Mucosa of stomach (tissue), 1 donor: ENCODE data around the gene AARS2.

ENCODE experiments used
- H3K27me3 ChIP-seq: one replicate; pipeline ENCODE4 v1.7.0; 2013; ENCODE audit warnings: mild to moderate bottlenecking, low read length; ENCODE audit not compliant: control insufficient read depth, insufficient read depth
- H3K36me3 ChIP-seq: one replicate; pipeline ENCODE4 v1.7.0; 2013; ENCODE audit warnings: low read length; ENCODE audit not compliant: control insufficient read depth, insufficient read depth
- H3K4me1 ChIP-seq: one replicate; pipeline ENCODE4 v1.7.0; 2013; ENCODE audit warnings: mild to moderate bottlenecking, low read length; ENCODE audit not compliant: control insufficient read depth, insufficient read depth
- H3K4me3 ChIP-seq: one replicate; pipeline ENCODE4 v1.7.0; 2013; ENCODE audit warnings: low read length
- H3K9ac ChIP-seq: one replicate; pipeline ENCODE4 v1.7.0; 2013; ENCODE audit warnings: mild to moderate bottlenecking, low read length, moderate library complexity
- H3K9me3 ChIP-seq: one replicate; pipeline ENCODE4 v1.7.0; 2013; ENCODE audit warnings: mild to moderate bottlenecking, low read length, moderate library complexity; ENCODE audit not compliant: control insufficient read depth
- donor health status: Pancreatic carcinoma.

Gene AARS2

DNA sequence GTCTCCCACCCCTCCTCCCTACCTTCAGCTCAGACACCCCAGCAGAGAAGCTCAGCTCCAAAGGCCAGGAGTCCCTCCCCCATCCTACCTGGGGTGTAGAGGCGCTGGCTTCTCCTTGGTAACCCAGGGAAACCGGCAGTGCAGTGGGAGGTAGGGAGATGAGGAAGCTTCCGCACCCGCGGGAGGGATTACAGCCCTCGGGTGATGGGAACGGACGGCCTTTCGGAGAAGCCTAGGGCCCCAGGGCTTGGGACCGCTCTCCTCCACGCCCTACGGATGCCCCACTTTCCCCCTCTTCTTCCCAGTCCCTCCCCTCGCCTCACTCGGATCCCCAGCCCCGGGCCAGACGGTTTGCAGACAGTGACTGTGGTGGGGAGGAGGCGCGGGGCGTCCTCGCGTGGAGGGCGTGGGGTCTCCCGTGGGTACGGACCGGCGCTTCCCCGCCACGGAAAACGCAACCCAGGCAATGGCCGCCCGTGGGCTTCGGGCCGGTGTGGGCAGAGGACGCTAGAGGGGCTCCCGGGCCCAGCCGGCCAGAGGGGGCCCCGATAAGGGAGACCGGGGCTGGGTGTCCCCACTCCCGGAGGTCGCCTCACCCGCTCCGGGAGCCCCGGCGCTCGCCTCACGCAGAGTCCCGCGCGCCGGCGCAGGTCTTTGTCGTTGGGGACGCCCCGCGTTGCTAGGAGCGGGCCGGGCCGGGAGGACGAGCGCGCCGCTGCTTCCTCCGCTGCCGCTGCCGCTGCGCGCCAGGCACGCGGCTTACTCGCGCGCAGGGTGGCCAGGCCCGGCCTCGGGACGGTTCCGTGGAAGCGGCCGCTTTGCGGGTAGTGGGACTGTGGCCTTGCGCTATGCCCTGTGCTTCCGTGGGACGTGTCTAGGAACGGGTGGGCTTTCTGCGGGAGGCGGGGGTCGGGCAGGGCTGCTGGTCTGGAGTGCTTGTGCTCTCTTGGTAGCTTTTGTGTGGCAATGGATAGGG is 15.8 kb downstream of the AARS2 start:
- Histone ChIP-seq H3K9ac (no peak overlapping the region), H3K36me3 (peaks cover 7% of the 10 kb centered on the region), H3K9me3 (no peaks in the 10 kb centered on the region), H3K4me3 (no peak overlapping the region), H3K4me1 (peaks cover 5% of the 10 kb centered on the region), H3K27me3 (peaks cover 40% of the 10 kb centered on the region)

DNA sequence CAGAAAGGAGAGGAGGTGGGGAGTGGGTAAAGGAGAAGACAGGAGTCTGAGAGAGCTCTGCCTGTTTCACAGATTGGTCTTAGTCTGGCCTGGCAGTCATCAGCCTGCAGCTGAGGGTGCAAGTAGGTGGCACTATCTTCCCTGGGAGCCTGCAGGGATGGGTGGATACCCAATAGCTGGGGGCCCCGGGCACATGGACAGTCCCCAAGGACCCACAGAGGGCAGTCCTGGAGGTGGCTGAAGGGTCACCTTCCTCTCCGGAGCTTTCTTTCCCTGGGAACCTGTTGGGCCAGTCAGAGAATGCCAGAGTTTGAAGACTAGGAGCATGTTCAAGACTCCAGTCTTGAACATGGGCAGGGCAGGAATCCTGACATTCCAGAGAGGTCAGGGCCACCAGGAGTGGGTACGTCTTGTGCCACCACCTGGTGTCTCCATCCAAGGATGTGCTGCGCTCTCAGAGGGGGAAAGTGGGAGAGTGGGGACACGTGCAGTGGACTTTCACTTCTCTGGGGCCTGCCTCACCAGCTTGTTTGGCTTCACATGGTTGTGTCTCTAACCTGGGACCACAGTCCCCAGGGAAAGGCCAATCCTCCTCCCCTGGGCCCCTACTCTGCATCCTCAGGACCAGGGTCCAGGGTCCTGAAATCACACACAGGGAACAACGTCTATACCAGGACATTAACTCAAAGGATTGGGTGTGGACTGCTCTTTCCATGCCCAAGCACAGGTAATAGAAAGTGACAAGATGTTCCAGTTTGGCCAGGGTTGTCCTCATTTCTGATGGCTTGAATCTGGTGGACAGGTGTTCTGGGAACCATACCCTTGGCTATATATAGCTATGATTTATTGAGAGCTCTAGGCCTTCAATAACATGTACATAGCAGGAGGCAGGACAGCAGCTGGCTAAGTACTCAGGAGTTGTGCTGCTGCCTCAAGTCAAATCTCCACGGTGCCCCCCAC is 18.0 kb downstream of the AARS2 start:
- H3K9me3 ChIP-seq, result no peaks in the 10 kb centered on the region

DNA sequence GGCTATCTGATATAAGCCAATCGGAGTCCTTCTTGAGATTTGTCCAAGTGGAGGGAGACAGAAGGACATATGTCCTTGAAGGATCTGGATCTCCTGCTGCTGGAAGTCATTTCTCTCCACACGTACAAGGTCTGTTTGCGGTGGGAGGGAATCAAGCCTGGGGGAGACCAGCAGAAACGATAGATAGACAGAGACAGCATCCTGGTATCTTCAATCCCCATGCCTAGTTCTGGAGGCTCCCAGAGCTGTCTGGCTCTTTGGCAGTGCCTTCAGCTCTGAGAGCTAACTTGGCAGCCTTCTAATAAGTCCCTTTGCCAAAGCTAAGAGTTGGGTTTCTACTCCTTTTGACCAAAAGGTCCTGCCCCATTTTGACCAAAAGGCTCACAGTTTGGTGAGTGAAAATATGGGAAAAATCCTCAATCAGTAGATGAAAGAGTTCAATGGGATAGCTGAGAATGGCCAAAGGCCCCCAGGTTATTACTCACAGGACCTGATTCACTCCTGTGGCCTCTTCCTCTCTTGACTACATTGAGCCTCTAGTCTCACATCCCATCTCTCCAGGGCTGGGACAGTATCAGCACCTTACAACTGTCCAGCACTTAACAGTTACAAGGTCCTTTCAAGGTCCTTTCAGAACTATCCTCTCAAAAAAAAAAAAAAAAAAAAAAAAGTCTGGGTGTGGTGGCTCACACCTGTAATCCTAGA is 20.3 kb downstream of the AARS2 start:
- Histone ChIP-seq H3K27me3 (peaks cover 66% of the 10 kb centered on the region), H3K4me3 (no peak overlapping the region), H3K36me3 (no peaks in the 10 kb centered on the region), H3K4me1 (peaks cover 5% of the 10 kb centered on the region), H3K9ac (no peak overlapping the region), H3K9me3 (no peaks in the 10 kb centered on the region)

More for the DNA sequence above, 18.0 kb downstream of the AARS2 start:
- H3K4me3 ChIP-seq, result no peak overlapping the region
- peaks cover under 1% of the 10 kb centered on the region for H3K36me3 ChIP-seq
- peaks cover 5% of the 10 kb centered on the region for H3K4me1 ChIP-seq
- H3K27me3 ChIP-seq, result peaks cover 55% of the 10 kb centered on the region
- no peak overlapping the region for H3K9ac ChIP-seq

DNA sequence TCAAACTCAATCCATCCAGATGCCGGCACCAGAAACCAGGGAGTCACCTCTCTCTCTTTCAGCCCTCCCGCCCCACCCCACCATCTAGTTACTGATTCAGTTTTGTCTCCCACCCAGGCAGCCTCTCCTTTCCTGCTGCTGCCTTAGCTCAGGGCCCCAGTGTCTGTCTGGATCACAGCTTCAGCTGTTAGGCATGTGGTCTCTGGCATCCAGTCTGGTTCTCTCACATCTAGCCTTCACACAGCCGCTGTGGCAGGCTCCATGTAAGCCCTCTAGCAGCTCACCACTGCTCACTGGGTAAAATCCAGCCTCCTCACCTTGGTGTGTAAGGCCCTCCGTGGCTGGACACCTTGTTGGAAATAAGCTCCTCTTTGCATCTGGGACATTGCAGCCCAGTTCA is 21.3 kb downstream of the AARS2 start:
- Histone ChIP-seq H3K4me1 (peaks cover under 1% of the 10 kb centered on the region), H3K36me3 (no peaks in the 10 kb centered on the region), H3K27me3 (peaks cover 66% of the 10 kb centered on the region), H3K9ac (no peak overlapping the region), H3K9me3 (no peaks in the 10 kb centered on the region), H3K4me3 (no peak overlapping the region)

DNA sequence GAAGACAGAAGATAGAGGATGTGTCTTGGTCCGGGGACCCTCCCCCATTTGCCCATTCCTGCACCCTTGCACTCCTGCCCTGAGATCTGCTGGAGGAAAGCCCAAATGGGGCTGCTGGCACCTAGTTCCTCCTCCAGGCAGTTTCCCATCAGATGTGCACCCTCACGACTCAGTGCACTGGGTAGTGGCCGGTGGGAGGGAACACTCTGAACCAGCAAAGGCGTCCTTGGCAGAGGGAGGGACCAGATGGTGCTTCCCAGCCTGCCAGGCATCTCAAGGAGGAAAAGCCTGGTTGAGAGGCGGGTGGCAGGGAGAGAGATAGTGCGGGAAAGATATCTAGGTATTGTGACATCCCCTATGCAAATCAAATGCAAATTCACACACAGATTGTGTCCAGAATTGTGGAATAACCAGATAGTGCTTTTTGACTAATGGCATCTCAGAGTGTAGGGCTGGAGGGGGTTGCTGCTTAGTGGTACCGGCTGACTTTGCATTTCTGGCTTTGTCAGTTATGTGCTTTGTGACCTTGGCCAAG is 23.4 kb downstream of the AARS2 start:
- H3K4me1 ChIP-seq, result no peaks in the 10 kb centered on the region
- H3K27me3 ChIP-seq, result peaks cover 54% of the 10 kb centered on the region
- H3K9ac ChIP-seq, result no peak overlapping the region
- no peaks in the 10 kb centered on the region for H3K36me3 ChIP-seq
- H3K9me3 ChIP-seq, result no peaks in the 10 kb centered on the region
- H3K4me3 ChIP-seq, result no peak overlapping the region

DNA sequence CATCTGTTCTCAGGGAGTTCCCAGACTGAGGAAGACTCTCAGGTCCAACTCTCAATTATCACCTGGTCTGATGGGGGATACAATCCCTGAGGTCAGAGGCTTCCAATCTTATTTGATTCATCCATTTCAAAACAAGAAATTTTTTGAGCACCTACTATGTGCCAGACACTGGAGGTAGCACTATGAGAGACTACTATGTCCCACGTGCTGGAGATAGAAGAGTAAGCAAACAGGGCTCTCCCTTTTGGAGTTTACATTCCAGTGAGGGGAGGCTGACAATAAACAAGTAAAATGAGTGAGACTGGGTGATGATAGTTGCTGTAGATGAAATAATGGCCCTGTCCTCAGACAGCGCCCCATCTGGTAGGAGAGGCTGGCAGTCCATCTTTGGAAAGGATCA is 26.4 kb downstream of the AARS2 start:
- H3K9ac ChIP-seq, result no peak overlapping the region
- H3K27me3 ChIP-seq, result peaks cover 59% of the 10 kb centered on the region
- H3K4me1 ChIP-seq, result no peaks in the 10 kb centered on the region
- H3K9me3 ChIP-seq, result no peaks in the 10 kb centered on the region
- H3K36me3 ChIP-seq, result no peaks in the 10 kb centered on the region
- no peak overlapping the region for H3K4me3 ChIP-seq

DNA sequence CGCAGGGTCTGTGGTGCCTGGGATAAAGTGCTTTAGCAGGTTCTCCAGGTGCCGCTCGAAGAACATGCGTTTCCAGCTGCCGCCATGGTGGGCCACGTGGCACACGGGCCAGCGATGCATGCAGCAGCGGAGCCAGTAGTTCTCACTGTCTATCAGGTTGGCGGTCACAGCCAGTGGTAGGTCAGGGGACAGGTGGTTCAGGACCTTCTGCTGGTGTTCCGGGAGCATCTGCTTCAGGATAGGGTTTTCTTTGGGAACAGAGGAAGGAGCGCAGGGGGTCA is 26.9 kb downstream of the AARS2 start:
- Histone ChIP-seq H3K27me3 (peaks cover 59% of the 10 kb centered on the region), H3K4me1 (no peaks in the 10 kb centered on the region), H3K9me3 (no peaks in the 10 kb centered on the region), H3K9ac (no peak overlapping the region), H3K36me3 (no peaks in the 10 kb centered on the region), H3K4me3 (no peak overlapping the region)

DNA sequence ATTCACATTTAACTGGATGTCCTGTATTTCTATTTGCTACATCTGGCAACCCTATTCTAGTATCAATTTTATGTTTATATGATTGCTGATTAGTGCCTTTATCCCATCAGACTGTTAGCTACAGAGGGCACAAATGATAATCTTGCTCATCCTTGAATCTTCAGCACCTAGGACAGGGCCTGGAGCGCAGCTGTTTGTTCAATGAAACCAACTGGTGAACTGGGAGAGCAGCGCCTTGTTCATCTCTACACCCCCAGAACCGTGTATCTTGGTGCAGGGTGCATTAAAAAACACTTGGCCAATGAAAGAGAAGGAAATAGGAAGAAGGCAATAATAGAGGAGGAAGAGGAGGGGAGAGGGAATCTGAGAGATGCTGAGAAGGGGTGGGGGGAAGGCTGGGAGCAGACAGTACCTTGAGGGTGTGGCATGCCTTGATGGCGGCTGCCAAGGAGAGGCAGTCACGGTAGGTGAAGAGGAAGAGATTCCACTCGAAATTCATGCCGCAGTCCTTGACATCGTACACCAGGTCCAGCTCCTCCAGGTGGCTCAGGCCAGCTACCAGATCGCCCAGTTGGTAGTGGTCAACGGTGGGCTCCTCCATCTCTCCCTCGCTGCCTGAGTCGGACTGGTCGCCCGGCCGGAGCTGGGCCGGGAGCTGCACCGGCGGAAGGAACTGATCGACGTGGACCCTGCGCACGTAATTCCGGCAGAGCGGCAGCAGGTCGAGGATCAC is 27.4 kb downstream of the AARS2 start:
- Histone ChIP-seq H3K4me1 (no peaks in the 10 kb centered on the region), H3K9me3 (no peaks in the 10 kb centered on the region), H3K9ac (no peak overlapping the region), H3K4me3 (no peak overlapping the region), H3K27me3 (peaks cover 58% of the 10 kb centered on the region), H3K36me3 (no peaks in the 10 kb centered on the region)

DNA sequence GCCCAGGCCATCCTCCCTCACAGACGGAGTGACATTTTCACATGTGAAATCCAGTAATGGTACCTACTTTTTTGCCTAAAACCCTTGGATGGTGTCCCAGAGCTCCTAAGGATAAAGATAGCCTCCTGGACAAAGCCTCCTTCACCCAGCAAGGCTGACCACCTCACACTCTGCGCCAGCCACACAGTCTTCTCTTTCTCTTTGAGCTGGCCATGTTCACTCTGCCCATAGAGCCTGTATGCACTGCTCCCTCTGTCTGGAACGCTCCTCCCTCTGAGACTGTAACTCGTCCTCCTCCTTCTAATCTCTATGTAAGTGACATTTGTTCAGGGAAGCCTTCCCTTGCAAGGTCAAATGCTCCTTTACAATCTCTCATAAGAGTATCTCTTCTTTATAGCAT is 28.3 kb downstream of the AARS2 start:
- Histone ChIP-seq H3K4me3 (no peak overlapping the region), H3K27me3 (peaks cover 53% of the 10 kb centered on the region), H3K36me3 (no peaks in the 10 kb centered on the region), H3K4me1 (no peaks in the 10 kb centered on the region), H3K9ac (no peak overlapping the region), H3K9me3 (no peaks in the 10 kb centered on the region)

DNA sequence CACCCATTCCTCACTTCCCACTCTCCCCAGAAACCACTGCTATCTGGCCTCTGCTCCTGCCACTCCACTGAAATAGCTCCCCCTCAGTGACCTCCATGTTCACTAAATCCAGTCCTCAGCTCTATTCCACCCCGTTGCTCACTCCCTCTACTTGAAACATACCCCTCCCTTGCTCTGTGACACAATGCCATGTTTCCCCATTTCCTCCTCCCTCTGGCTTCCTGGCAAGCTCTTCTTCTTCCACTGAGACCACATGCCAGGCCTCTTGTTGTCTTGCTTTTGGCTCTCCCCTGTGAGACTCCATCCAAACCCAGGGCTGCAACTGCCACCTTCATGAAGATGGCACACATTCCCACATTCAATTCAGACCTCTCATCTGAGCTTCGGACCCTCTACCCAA is 29.0 kb downstream of the AARS2 start:
- no peaks in the 10 kb centered on the region for H3K9me3 ChIP-seq
- H3K9ac ChIP-seq, result no peak overlapping the region
- H3K27me3 ChIP-seq, result peaks cover 51% of the 10 kb centered on the region
- no peak overlapping the region for H3K4me3 ChIP-seq
- H3K36me3 ChIP-seq, result no peaks in the 10 kb centered on the region
- H3K4me1 ChIP-seq, result no peaks in the 10 kb centered on the region
